Suppressor macrophage treated with lipopolysaccharide for 4 hours (primary cell): ENCODE data around the gene SAMD14.
A peak's percentile ranks its signal among the peaks of the same experiment; 100 is the strongest.

Experiments
- DNase-seq: peaks from one replicate; pipeline ENCODE4 v3.0.0-alpha.2; 2020

SAMD14 gene

DNA sequence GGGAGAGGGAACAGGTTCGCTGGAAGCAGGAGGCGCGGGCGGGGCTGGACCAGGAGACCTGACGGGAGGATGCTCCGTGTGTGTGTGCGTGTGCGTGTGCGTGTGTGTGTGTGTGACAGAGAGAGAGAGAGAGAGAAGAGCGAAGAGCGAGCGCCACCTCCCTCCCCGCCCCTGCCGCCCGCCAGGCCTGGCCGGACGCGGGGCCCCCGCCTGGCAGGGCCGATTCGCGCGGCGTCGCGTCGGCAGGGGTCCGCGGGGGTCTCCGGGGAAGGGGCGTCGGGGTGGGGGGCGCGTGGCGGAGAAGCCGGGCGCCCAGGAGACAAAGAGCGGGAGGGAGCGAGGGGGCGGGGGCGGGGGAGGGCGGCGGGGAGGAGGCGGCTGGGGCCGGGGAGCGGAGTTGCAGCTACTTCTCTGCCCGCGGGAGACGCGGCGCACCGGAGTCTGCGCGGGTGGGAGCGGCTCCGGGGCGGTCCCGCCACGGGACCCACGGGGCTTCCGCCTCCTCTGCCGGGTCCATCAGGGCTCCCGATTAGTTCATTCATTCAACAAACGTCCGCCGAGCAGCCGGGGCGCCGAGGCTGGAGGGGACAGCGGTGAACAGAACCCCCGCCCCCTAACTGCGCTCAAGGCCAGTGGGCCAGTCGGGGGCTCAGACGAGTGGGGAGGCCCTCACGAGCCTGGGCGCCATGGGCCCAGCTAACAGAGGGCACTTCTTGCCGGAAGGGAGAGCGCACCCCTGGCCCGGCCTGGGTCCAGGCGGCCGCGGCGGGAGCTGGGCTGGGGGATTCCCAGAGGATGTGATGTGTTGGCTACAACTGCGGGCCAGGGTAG is at the start of gene SAMD14:
SAMD14 (minus strand) TSS at position 433 of the 831 bp plus-strand sequence. CDS start 5,201 bp downstream, outside the sequence.
- peak; percentile 56 for DNase-seq

DNA sequence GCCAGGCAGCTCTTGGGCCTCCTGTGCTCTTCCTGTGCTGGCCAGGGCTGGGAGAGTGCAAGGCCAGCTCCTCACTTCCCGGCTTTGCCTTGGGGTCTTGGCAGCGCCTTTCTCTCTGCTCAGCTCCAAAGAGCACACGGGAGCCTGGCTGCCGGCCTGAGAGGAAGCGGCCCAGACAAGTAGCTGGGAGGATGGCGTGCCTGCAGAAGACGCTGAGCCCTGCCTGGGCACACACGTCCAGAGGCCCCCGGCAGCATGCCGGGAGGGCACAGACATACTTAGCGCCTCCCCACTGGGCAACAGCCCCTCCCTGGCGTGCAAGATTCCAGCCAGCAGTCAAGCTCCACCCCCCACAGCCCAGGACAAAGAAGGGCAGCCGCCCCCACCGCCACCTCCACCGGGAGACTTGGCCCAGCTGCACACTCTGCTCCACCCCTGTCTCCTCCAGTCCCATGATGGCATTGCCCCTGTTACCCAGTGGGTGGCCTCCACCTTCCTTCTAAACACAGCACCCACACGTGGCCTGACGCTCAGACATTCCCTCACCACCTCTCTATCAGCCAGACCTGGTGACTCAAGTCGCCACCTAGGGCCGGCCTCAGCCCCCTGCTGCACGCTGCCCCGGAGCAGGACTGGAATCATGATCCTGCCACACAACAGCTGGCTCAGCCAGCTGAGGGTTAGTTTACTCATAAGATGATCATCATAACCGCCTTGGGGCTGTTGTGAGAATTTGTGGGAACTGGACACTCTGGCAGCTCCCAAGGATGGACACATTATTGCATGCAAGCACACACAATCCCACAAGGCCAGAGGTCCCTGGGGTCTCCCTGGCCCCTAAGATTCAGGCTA is 48.2 kb upstream of the SAMD14 start:
- peak; percentile 59 for DNase-seq

DNA sequence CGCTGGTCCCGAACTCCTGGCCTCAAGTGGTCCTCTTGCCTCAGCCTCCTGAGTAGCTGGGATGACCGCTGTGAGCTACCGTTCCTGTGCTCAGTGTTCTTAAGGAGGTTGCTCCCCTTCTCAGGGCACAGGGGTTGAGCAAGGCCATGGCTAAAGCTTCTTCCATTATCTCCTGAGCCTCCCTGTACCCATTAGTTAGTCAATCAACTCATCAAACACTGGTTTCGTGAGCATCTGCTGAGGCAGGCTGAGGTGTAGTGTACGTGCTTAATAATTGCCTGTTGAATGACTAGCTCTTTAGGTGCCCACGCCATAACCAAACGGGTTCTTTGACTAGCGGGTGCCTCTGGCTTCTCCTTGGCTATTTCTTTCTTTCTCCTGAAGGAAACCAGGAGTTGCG is 47.5 kb upstream of the SAMD14 start:
- no peak for DNase-seq

DNA sequence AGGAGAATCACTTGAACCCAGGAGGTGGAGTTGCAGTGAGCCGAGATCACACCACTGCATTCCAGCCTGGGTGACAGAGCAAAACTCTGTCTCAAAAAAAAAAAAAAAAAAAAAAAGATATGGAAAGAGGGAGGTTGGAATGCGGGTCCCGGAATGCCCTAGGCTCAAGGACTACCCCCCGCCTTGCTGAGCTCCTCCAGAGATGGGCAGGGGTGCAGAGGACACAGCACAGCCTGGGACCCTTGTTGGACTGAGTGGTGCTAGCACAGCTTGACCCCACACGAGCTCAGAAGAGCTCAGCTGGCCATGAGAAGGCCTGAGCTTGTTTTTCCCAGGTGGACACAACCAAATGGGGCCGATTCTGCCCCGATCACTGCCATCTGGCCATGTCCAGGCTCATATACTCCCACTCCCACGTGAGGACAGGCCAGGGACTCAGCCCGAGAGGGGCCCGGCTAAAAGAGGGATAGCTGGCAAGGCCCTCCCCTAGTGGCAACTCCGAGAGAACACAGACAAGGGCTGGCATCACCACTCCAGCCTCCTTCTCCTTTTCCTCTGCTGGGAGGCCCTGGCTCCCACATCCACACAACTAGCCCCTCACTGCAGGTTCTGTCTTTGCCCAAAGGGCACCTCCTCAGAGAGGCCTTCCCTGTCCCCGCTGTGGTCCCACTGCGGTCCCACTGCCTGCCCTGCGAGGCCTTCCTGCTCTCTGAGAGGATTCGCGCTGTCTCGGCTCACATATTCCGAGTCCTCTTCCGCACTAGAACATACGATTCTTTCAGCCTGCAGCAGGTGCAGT is 46.8 kb upstream of the SAMD14 start:
- no peak for DNase-seq

DNA sequence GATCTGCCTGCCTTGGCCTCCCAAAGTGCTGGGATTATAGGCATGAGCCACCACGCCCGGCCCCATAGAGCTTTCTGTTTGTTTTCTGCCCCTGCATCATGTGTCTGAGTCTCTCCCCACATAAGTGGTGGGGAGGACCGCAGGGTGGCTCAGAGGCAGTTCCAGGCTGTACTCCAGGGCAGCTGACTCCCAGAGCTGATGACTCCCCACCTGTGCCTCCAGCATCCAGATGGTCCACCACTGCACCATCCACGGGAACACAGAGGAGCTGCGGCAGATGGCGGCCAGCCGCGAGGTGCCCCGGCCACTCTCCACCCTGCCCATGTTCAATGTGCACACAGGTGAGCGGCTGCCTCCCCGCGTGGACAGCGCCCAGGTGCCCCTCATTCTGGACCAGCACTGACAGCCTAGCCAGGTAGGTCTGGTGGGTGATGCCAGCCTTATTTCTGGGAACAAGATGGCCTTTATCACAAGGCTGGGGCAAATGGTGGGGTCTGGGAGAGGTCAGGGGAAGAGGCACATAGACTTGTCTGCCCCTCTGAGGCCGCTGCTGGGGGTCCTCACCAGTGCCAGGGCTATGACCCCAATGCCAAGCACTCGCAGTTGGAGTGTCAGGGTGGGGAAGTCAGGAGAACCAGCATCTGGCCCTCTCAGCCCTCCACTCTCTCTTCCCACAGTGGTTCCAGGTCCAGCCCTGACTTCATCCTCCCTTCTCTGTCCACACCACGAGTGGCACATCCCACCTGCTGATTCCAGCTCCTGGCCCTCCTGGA is 45.3 kb upstream of the SAMD14 start:
- DNase-seq = no peak

DNA sequence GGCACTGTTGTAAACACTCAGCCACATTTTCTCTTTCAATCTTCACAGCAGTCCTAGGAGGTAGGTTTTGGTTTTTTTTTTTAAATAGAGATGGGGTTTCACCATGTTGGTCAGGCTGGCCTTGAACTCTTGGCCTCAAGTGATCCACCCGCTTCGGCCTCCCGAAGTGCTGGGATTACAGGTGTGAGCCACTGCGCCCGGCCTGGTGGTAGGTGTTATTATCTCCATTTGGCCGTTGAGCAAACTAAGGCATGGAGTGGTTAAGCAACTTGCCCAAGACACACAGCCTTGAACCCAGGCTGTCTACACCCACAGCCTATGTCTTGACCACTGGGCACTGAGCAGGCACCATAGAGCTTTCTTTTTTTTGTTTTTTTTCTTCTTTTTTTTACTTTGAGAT is 44.5 kb upstream of the SAMD14 start:
- DNase-seq = no peak

DNA sequence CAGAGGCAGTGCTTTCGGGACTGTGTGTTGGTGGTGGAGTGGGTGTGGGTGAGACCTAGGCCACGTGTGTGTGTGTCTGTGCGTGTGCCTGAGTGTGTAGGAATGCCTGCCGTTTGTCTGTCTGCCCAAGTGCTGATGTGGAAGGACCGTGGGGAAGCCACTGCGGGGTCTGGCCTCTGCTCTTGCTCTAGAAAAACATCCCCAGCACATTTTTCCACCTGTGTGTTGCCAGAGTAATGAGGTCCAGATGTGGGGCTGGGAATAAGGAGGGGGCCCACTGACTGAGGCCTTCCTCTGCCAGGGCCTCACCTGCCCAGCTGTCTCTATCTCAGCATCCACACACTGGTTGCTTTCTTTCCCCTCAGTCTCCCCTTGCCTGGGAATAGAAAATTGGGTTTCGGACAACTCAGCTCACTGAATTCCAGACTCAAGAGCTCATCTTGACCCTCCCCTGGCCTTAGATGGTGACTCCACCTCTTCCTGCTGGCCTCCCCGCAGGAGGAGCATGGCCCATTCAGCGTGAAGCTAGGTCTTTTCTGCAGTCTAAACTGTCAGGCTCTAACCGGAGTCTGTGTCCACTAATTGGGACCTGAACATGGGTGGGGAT is 43.5 kb upstream of the SAMD14 start:
- no peak for DNase-seq

DNA sequence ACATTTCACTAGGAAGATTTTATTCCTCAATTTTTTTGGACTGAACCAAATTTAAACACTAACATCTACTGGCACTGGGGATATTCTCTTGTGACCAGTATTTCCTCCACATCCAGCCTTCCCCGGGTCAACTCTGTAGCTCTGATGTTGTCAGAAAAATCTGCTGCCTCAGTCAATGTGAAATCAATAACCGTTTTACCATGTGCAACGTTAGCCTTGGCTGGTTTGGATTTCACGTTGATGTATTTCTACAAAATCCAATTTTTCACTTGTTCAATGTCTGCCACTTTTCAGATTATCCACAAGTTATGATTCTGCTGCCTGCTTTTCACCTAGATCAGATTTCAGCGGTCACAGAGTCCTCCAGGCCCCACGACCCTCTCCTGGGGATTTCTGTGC is 43.0 kb upstream of the SAMD14 start:
- no peak for DNase-seq

DNA sequence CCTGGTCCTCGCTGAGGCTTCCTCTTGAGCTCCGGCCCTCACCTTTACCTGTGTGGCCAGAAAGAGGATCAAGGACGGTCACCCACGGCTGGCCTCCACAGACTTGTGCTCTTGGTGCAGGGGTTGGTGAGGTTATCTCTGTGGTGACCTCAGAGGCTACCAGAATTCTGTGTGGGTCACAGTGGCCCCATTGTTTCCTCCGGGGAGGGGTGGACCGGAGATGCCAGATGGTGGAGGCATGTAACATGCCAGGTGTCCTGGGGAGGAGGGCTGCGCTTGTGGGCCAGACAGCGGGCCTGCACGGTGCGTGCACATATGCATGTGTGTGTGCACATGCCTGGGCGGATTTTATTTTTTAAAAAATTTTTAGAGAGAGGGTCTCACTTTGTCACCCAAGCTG is 42.2 kb upstream of the SAMD14 start:
- no peak for DNase-seq

DNA sequence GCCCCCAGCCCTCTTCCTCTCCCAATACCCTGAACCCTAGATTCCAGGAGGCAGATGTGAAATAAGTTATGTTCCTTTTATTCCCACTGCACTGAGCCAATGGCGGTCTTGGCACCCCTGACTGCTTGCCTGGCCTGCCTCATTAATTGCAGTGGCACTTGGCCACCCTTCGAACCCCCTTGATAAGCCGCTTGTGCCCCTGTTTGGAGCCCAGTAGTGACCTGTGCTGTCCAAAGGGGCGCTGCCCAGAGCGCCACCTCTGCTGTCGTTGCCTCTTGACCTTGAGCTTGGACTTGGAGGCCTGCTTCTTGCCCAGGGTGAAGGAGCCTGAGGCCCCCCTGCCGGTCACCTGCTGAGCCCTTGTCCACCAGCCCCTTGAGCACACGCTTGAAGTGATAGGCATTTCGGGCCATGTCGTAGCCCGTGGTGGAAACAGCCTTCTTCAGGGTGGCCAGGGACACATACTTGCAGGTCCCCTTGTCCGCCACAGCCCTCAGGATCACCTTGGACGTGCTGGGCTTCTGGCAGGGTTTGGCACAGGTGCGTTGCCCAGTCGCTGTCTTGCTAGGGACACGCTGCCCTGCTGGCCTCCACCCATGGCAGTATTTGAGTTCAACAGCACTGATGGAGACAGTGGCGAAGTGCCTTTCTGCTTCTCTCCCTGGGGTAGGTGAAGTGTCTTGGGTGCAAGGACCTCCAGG is 41.6 kb upstream of the SAMD14 start:
- no peak for DNase-seq

DNA sequence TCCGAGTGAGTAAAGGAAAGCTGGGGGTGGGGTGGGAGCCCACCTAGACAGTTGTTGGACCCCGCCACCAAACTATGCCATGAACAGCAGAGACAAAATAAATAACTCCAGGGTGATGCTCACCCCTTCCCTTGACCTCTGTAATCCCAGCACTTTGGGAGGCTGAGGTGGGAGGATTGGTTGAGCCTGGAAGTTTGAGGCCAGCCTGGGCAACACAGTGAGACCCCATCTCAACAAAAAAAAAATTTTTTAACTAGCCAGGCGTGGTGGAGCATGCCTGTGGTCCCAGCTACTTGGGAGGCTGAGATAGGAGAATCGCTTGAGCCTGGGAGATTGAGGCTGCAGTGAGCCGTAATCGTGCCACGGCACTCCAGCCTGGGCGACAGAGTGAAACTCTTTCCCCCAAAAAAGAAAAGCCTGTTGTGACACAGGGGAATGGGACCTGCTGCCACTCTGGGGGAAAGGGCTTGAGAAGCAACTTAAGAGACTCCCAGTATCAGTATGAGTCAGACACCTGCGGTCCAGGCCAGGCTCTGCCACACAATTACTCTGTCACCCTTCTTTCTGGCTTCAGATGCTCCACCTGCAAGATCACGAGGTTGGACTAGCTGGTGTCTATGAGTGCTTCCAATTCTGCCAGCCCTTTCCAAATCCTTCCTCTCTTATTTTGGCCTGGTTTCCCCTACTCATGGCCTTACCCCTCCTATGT is 40.9 kb upstream of the SAMD14 start:
- no peak for DNase-seq

DNA sequence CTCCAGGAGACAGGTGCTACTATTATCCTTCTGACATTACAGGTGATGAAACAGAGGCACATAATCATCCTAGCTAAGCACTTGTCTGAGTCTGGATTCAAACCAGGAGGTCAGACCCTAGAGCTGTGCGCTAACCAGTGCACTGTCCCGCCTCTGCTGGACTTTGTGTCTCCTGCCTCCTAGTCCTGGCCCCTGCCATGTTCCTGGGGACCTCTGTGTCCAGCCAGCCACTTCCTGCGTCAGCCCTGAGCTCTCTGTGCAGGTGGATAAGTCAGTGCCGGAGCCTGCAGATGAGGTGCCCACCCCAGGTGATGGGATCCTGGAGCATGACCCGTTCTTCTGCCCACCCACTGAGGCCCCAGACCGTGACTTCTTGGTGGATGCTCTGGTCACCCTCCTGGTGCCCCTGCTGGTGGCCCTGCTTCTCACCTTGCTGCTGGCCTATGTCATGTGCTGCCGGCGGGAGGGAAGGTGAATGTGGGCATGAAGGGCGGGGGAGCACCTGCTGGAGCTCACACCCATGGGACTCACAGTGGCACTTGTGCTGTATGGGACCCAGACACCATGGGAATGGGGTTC is 40.0 kb upstream of the SAMD14 start:
- DNase-seq = no peak

DNA sequence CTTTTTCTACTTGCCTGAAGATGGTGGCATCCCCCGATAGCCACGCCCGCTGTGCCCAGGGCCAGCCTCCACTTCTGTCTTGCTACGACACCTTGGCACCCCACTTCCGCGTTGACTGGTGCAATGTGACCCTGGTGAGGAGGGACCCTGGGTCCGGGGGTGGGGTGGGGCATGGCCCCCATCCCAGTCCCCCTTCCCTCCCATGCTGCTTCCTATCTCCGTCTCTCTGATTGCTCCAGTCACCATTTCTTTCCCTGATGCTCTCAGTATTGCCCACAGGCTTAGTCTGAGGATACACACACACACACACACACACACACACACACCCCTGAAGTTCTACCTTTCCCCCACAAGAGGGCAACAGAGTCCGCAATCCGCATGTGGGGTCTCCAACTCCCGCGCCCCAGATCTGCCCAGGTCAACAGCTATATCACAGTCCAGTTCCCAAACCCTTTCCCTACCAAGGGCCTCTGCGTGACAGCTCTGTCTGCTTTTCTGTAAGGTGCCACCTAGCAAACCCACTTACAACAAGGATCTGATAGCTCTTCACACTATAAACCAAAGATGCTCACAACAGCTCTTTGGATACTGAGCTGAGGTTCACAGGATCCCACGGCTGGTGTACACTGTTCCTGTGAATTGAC is 39.3 kb upstream of the SAMD14 start:
- peak; percentile 66 for DNase-seq

DNA sequence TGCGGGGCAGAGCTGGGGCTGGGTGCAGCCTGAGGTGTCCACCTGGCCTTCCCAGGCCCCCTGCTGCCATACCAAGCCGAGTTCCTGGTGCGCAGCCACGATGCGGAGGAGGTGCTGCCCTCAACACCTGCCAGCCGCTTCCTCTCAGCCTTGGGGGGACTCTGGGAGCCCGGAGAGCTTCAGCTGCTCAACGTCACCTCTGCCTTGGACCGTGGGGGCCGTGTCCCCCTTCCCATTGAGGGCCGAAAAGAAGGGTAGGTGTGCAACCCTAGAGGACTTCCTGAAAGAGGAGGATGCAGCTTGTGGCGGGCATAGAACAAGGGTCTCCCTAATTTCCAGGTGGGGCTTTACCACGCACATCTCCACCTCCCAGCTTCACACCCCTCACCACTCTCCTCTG is 38.4 kb upstream of the SAMD14 start:
- no peak for DNase-seq

DNA sequence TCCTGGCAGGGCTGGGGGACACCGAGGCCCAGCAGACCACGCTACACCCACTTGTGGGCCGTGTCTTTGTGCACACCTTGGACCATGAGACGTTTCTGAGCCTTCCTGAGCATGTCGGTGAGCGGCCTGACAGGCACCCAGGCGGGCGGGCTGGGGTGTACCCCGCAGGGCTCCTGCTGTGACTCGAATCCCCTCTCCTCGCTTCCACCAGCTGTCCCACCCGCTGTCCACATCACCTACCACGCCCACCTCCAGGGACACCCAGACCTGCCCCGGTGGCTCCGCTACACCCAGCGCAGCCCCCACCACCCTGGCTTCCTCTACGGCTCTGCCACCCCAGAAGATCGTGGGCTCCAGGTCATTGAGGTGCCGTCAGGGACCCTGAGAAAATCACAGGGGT is 37.4 kb upstream of the SAMD14 start:
- no peak for DNase-seq

DNA sequence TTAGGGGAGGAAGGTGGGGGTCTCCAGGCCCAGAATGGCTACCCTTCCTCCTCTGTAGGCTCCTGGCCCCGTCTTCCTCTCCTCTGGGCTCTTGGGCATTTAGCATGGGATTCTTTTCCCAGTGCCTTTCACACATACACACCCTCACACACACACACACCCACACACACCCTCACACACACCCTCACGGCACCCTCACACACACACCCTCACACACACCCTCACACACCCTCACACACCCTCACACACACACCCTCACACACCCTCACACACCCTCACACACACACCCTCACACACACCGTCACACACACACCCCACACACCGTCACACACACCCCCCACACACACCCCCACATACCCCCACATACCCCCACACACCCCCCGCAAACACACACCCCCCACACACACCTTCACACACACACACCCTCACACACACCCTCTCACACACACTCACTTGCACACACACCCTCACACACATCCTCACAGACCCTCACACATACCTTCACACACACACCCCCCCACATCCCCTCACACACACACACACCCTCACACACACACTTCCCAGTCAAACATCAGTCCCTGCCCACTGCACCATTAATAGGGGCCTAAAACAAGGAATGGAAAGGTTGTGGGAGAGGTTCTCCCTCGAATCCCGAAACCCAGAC is 36.7 kb upstream of the SAMD14 start:
- no peak for DNase-seq

DNA sequence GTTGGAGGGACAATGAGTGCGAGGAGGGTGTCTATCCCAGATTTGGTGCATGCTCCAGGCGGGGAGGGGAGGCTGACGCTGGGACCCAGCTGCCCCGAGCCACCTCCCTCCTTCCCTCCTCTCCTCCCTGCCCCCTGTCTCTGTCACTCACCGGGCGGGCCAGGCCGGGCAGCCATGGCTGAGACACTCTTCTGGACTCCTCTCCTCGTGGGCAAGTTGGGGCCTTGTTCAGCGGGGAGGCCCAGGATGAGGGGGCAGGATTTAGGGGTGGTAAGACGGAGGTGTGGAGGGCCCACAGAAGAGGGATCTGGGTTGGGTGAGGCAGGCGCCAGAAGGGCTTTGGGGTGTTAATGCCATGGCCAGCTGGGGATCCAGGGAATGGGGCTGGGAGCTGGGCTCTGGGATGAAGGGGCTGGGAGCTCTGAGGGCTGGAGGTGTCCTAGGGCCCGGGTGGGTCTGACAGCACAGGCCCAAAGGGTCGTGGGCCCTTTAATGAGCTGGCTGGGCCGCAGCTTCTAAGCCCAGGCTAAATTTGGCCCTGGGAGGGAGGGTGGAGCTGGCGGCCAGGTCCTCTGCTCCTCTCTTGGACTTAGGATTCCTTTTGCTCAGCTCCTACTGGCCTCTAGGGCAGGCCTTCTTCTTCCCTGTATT is 36.0 kb upstream of the SAMD14 start, which contains the start of gene SGCA:
SGCA (plus strand) TSS at position 139 of the 651 bp plus-strand sequence; CDS start at position 175, 36 bp downstream.
- DNase-seq = no peak

DNA sequence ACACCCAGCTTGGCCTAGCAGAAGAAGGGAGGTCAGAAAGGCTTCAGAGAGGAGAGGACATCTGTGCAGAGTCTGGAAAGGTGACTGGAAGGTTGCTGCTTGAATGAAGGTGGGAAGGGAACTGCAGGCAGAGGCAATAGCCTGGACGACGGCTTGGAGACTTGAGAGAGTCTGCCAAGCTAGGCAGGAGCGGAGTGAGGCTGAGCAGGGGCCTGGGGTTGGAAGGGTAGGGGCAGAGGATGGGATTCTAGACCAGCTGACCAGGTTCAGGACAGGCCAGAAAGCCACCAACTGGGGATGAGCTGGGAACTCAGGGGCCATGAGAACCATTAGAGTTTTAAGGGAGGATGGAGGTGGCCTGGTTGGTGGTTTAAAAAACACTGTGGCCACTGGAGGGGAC is 35.5 kb upstream of the SAMD14 start:
- no peak for DNase-seq

DNA sequence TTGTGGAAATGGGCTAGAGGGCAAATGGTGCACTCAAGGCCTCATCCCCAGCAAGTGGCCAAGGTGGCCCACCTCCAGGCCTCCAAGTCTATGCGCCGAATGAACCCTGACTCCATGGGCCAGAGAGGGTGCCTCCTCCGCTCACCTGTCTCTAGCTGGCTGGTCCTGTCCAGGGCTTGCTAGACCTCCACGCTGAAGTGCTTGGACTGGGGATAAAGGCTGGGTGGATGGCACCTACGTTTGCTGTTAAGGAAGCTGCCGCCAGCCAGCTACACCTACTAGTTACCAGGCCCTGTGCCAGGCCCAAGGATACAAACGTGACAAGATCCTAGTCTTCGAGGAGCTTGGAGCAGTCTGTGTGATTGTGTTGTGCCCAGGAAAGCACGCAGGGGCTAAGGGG is 35.1 kb upstream of the SAMD14 start:
- DNase-seq = no peak
